HG03066 (cell line): Measurements from ENCODE around the gene MTTP.
"Not testable (repeated sequence)": the region's sequence is repeated elsewhere in the genome, so short reads cannot be mapped to it uniquely, and the experiment has no call there.

Source experiments
- ATAC-seq: cut with Tn5 transposase; IDR thresholded peaks from one replicate; pipeline ENCODE4 v1.9.1; 2021; ENCODE audit warnings: low read depth; ENCODE audit not compliant: unreplicated experiment

The MTTP gene

GRCh38 chr4:99574530-99575324 lies at the start of gene MTTP:
Gene MTTP (plus strand): TSS chr4:99574824. CDS start chr4:99574910, 86 bp downstream.
- peak; percentile 84 for ATAC-seq

- no peak for ATAC-seq
Observed at GRCh38 chr4:99529228-99529627, 45.4 kb upstream of the MTTP start.

- no peak for ATAC-seq
Observed at GRCh38 chr4:99529956-99530355, 44.7 kb upstream of the MTTP start.

DNA sequence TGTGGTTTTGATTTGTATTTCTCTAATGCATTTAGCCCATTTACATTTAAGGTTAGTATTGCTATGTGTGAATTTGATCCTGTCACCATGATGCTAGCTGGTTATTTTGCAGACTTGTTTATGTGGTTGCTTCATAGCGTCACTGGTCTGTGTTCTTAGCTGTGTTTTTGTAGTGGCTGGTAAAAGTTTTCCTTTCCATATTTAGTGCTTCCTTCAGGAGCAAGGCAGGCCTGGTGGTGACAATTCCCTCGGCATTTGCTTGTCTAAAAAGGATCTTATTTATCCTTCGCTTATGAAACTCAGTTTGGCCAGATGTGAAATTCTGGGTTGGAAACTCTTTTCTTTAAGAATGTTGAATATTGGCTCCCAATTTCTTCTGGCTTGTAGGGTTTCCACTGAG lies 39.9 kb upstream of the MTTP start:
- ATAC-seq, result not testable (repeated sequence)

GRCh38 chr4:99536271-99536670 lies 38.4 kb upstream of the MTTP start:
- no peak for ATAC-seq

GRCh38 chr4:99536848-99537247 lies 37.8 kb upstream of the MTTP start:
- no peak for ATAC-seq

- no peak for ATAC-seq
Observed at GRCh38 chr4:99537674-99538073, 37.0 kb upstream of the MTTP start.

DNA sequence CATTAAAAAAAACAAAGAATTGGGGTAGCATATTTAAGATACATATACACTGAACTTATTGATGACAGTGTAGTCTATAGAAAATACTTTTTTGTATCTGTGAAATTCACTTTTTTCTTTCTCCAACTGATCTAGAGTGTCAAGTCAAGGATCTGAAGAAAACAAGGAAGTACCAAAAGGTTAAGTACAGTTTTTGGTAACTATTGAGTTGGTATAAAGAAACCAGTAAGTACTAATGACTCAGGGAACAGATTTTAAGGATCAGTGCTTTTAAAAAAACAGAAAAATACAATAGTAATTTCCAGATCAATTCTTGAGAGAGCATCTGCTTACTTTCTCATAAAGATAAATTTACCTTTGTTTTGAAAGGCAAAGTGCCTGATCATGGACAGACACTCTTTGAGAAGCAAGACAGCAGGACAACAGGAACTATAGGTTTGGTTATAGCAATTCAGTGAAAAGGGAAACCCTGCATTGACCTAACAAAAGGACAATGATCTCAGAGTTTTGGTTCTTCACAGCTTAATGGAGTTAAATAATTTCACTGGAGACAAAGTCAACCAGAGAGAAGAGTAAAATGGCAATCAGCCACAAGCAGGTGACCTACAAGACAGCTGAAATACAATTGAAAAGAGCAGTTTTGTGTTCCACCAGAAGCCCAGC lies 34.2 kb upstream of the MTTP start:
- no peak for ATAC-seq

DNA sequence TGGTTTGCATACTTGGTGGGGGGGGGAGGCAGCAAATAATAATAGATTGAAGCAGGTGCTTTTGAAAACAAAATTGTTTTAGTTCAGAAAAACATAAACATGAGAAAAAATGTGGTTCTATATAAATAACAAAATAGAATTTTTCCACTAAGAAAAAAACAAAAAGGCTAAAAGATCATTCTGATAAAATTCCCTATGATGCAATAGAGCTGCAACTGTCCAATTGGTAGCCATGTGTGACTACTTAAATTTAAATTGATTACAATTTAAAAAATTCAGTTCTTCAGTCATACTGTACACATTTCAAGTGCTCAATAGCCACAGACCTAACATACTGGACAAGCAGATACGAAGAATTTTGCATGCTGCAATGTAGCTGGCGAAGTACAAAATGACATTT lies 21.8 kb upstream of the MTTP start:
- no peak for ATAC-seq

- ATAC-seq, result peak; percentile 94
Observed at GRCh38 chr4:99563310-99564186, 11.1 kb upstream of the MTTP start, which contains the start of gene TRMT10A. Gene TRMT10A (minus strand): TSS chr4:99564039. CDS start chr4:99559338, 4,701 bp downstream.

GRCh38 chr4:99564921-99565320 lies 9.7 kb upstream of the MTTP start:
- ATAC-seq, result no peak

DNA sequence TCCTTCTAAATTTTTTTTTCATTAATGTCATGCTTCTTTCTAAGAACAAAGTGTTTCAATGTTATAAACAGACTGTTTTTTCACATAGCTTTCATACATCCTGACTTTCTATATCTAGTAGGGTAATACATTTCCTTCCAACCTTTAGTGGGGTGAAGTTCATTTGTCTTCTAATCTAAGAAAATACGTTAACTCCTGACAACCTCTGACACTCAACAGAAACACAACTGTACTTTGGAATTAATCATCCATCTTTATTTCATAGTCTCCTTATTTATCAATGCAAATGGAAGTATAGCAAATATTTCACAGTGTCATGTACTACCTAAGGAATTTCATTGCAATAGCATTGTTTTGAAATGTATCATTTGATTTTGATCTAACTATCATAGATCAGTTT lies 2.7 kb upstream of the MTTP start:
- no peak for ATAC-seq

GRCh38 chr4:99572527-99573240 lies 1.9 kb upstream of the MTTP start:
- ATAC-seq, result no peak

DNA sequence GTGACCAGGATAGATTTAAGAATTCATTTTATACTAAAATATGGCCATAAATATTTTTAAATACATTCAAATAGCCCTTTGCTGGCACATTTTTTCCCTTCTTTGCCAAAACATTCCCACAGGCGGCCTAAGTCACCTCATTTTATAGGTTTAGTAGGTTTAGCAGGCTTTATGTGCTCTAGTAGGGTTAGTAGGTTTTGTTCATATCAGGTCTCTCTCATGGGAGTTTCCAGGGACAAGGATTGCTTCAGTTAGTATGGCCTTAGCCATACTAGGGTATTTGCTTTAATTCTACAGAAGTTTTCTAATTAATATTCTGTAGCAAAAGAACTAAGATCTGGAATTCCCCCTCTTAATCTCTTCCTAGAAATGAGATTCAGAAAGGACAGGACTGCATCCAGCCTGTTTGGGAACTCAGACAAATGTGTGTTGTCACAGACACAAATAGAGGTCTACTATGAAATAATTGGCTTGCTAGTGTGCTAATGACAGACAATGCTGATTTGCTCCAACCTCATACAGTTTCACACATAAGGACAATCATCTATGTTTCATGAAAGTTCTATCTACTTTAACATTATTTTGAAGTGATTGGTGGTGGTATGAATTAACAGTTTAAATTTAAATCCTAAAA lies 772 bp upstream of the MTTP start:
- ATAC-seq, result no peak

GRCh38 chr4:99578714-99579113 lies 4.1 kb downstream of the MTTP start:
- ATAC-seq, result no peak

- ATAC-seq, result no peak
Observed at GRCh38 chr4:99585516-99585915, 10.9 kb downstream of the MTTP start.

GRCh38 chr4:99586322-99586721 lies 11.7 kb downstream of the MTTP start:
- ATAC-seq, result no peak

- no peak for ATAC-seq
Observed at GRCh38 chr4:99586797-99587196, 12.2 kb downstream of the MTTP start.

DNA sequence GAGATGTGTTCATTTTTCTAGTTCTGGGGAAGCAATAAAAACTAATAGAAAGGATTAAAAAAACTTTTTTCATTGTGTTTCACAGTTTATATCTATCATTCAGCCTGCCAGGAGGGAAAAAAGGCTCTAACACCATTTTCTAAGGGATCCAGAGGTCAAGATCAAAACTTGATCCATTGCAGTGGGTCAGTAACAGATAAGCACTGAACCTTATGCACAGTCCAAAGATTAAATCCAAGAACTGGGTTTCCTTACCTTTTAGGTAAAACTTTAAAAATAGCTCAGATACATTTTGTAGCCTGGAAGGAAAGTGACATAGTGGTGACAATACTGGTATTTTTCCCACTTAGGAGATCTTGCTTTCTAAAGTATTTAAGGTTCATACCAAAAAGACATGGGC lies 12.7 kb downstream of the MTTP start:
- ATAC-seq, result no peak

- ATAC-seq, result no peak
Observed at GRCh38 chr4:99587803-99588202, 13.2 kb downstream of the MTTP start.
